HG03159 (cell line): ENCODE data around the gene PDE9A.
"Not testable (repeated sequence)": the region's sequence is repeated elsewhere in the genome, so short reads cannot be mapped to it uniquely, and the experiment has no call there.

ENCODE experiments used
- ATAC-seq: cut with Tn5 transposase; IDR thresholded peaks from one replicate; pipeline ENCODE4 v1.9.1; 2021; ENCODE audit warnings: mild to moderate bottlenecking, moderate library complexity; ENCODE audit not compliant: unreplicated experiment

The PDE9A gene

GRCh38 chr21:42653231-42654061, at the start of gene PDE9A:
PDE9A (plus strand) TSS chr21:42653621; CDS start chr21:42653815, 194 bp downstream.
- no peak for ATAC-seq

- no peak for ATAC-seq
Measured at GRCh38 chr21:42607102-42607501, 46.3 kb upstream of the PDE9A start.

GRCh38 chr21:42607525-42608102, 45.8 kb upstream of the PDE9A start:
- ATAC-seq = no peak

- ATAC-seq = no peak
Measured at GRCh38 chr21:42608446-42608845, 45.0 kb upstream of the PDE9A start.

GRCh38 chr21:42609811-42610210, 43.6 kb upstream of the PDE9A start:
- ATAC-seq = no peak

GRCh38 chr21:42611852-42612251, 41.6 kb upstream of the PDE9A start:
- no peak for ATAC-seq

- no peak for ATAC-seq
Measured at GRCh38 chr21:42612390-42612789, 41.0 kb upstream of the PDE9A start.

GRCh38 chr21:42613756-42614155, 39.7 kb upstream of the PDE9A start:
- ATAC-seq = no peak

GRCh38 chr21:42614396-42614795, 39.0 kb upstream of the PDE9A start:
- ATAC-seq = no peak

- ATAC-seq = no peak
Measured at GRCh38 chr21:42614811-42615351, 38.5 kb upstream of the PDE9A start.

- not testable (repeated sequence) for ATAC-seq
Measured at GRCh38 chr21:42615377-42615776, 38.0 kb upstream of the PDE9A start.

GRCh38 chr21:42615924-42616323, 37.5 kb upstream of the PDE9A start:
- no peak for ATAC-seq

GRCh38 chr21:42616446-42616845, 37.0 kb upstream of the PDE9A start:
- no peak for ATAC-seq

- ATAC-seq = no peak
Measured at GRCh38 chr21:42616941-42617340, 36.5 kb upstream of the PDE9A start.

GRCh38 chr21:42617486-42617885, 35.9 kb upstream of the PDE9A start:
- ATAC-seq = no peak

GRCh38 chr21:42618707-42619102, 34.7 kb upstream of the PDE9A start:
- no peak for ATAC-seq

- ATAC-seq = no peak
Measured at GRCh38 chr21:42619166-42619565, 34.3 kb upstream of the PDE9A start.

GRCh38 chr21:42619841-42620240, 33.6 kb upstream of the PDE9A start:
- no peak for ATAC-seq

- no peak for ATAC-seq
Measured at GRCh38 chr21:42621166-42621818, 32.1 kb upstream of the PDE9A start.

GRCh38 chr21:42621819-42622177, 31.6 kb upstream of the PDE9A start:
- no peak for ATAC-seq

- ATAC-seq = no peak
Measured at GRCh38 chr21:42622284-42622683, 31.1 kb upstream of the PDE9A start.

GRCh38 chr21:42623694-42624093, 29.7 kb upstream of the PDE9A start:
- no peak for ATAC-seq
